ENCODE measurements around the gene ADH1B. TPM values are rescaled to one million over a fixed set of nuclear protein-coding genes. Genes with fewer than 3 reads are reported as not detected.

The ADH1B gene
- total and polyA plus RNA-seq, 10 of the 15 experiments (the other 5 are each of a cell fraction or from before 2014, with no cell fraction given) = 1.3 TPM; not detected in 9

GRCh38 chr4:99352602-99353537 is 31.7 kb upstream of the ADH1B start, which contains the start of gene ADH1C:
Gene ADH1C (minus strand): TSS chr4:99352746. CDS start chr4:99352675, 71 bp downstream.
- DNase-seq (ENCODE audit: low read depth, low spot score) (no peak), ATAC-seq (no peak; the same call in 2 of the 3 replicates), FAIRE-seq (no peak)
- Histone ChIP-seq H3K79me2 (ENCODE audit: control insufficient read depth, insufficient read depth, low read length) (no peaks in the 10 kb centered on the region), H2AFZ (ENCODE audit: control insufficient read depth, low read depth, low read length) (no peak within 1 kb of the TSS), H3K9me3 (replicated peaks; ENCODE audit: control insufficient read depth, insufficient read depth, low read length) (no peaks in the 10 kb centered on the region), H4K20me1 (ENCODE audit: control insufficient read depth, insufficient read depth) (no peaks in the 10 kb centered on the region), H3K4me2 (ENCODE audit: control insufficient read depth, insufficient read depth) (no peak within 1 kb of the TSS), H3K36me3 (ENCODE audit: control insufficient read depth in 2 of 2, insufficient read depth in 2 of 2, low read length in 1 of 2) (no peaks in the 10 kb centered on the region), H3K9ac (ENCODE audit: control insufficient read depth, insufficient read depth, low read length) (no peak within 1 kb of the TSS), H3K27ac (ENCODE audit: control insufficient read depth, insufficient read depth) (no peak within 1 kb of the TSS), H3K4me3 (no peak within 1 kb of the TSS), H3K4me1 (ENCODE audit: control insufficient read depth, insufficient read depth, low read length) (no peaks in the 10 kb centered on the region), H3K27me3 (replicated peaks in 1 of 2; ENCODE audit: control insufficient read depth in 2 of 2, insufficient read depth in 2 of 2, low read length in 1 of 2) (no peaks in the 10 kb centered on the region)
- intact Hi-C loops (cut with micrococcal nuclease; ENCODE audit: unreplicated experiment) (no loop called here), in situ Hi-C loops (cut with MboI) (no loop called here)
- no TSS peak for BruUV-seq (replicated peaks)
- RAD21 ChIA-PET (ENCODE audit: unreplicated experiment) = no interaction called here
- SMC1A ChIA-PET (ENCODE audit: uncharacterized antibody, unreplicated experiment) = interaction anchor here (0.5 to 0.9 kb wide), 3 partner anchors 9 to 374 kb away, joined by 3 to 6 read pairs (median 3); no protein-coding TSS in a partner anchor
- POLR2A ChIA-PET = no interaction called here
- CTCF ChIA-PET = interaction anchor here (0.5 kb wide), 1 partner anchor 717 kb away, joined by 3 read pairs; no protein-coding TSS in a partner anchor
- WGBS (ENCODE audit: insufficient coverage, insufficient replicate concordance, low lambda C conversion rate, missing lambda C conversion rate) = 9% methylated on average over 10 of the region's 10 CpGs
- TF ChIP-seq MYC (IDR thresholded peaks at IDR 0.05; ENCODE audit: insufficient read depth, insufficient read length, insufficient replicate concordance, low read length, severe bottlenecking) (no peak), TARDBP (IDR thresholded peaks at IDR 0.05; ENCODE audit: borderline replicate concordance) (no peak), PBX3 (IDR thresholded peaks at IDR 0.05; ENCODE audit: insufficient replicate concordance, low read depth, low read length) (no peak), TCF7 (IDR thresholded peaks at IDR 0.05; ENCODE audit: borderline replicate concordance) (no peak), DPF2 (IDR thresholded peaks at IDR 0.05) (no peak), JUND (IDR thresholded peaks at IDR 0.05; ENCODE audit: low read depth, low read length) (no peak), ZBTB40 (IDR thresholded peaks at IDR 0.05; ENCODE audit: borderline replicate concordance) (no peak), REST (IDR thresholded peaks at IDR 0.05; ENCODE audit: low read depth, low read length) (no peak), BRCA1 (IDR thresholded peaks at IDR 0.05; ENCODE audit: low read depth, low read length) (no peak), ZNF384 (IDR thresholded peaks at IDR 0.05; ENCODE audit: borderline replicate concordance, low read depth, low read length) (no peak), RCOR1 (conservative IDR thresholded peaks at IDR 0.05; ENCODE audit: low read depth, low read length) (no peak), SREBF1 (IDR thresholded peaks at IDR 0.05; ENCODE audit: low read length) (no peak), KAT2A (conservative IDR thresholded peaks at IDR 0.05; ENCODE audit: control insufficient read depth, low read depth, low read length) (no peak), SPI1 (IDR thresholded peaks at IDR 0.05; ENCODE audit: borderline replicate concordance, insufficient read depth, low read depth, low read length) (no peak)

All from GM12878 (cell line).